ENCODE results near the gene RSPO3. TPM values are rescaled to one million over a fixed set of nuclear protein-coding genes. Genes with fewer than 3 reads are reported as not detected.

Gene RSPO3
- total RNA-seq, 4 donors from 2014 or later, result 1.8 to 13.9 (median 3.4) TPM

- Histone ChIP-seq H3K4me3 (replicated peaks in 1 of 3) (no peak overlapping the region), H3K27me3 (no peaks in the 10 kb centered on the region), H3K27ac (no peak overlapping the region), H3K9me3 (no peaks in the 10 kb centered on the region), H3K36me3 (no peaks in the 10 kb centered on the region), H3K4me1 (peaks cover 0 to 7% of the 10 kb centered on the region in 2 donors)
- WGBS, 2 donors, result 83 to 89% methylated on average over 2 of the region's 2 CpGs
- intact Hi-C loops (cut with DNase I), result no loop called here
- no peak for TF ChIP-seq POLR2A (IDR thresholded peaks at IDR 0.05)
- TF ChIP-seq CTCF (IDR thresholded peaks at IDR 0.05), result no peak
- no peak for DNase-seq
Measured at GRCh38 chr6:127147534-127147933, 29.1 kb downstream of the RSPO3 start.

GRCh38 chr6:127148511-127148910 is 30.0 kb downstream of the RSPO3 start:
- Histone ChIP-seq H3K4me3 (replicated peaks in 1 of 3) (no peak overlapping the region), H3K36me3 (no peaks in the 10 kb centered on the region), H3K27me3 (no peaks in the 10 kb centered on the region), H3K27ac (no peak overlapping the region), H3K9me3 (no peaks in the 10 kb centered on the region), H3K4me1 (peaks cover 0 to 7% of the 10 kb centered on the region in 2 donors)
- TF ChIP-seq CTCF (IDR thresholded peaks at IDR 0.05) (no peak), POLR2A (IDR thresholded peaks at IDR 0.05) (no peak)
- DNase-seq, result no peak
- intact Hi-C loops (cut with DNase I), result no loop called here
- WGBS, 2 donors, result 41 to 50% methylated on average over 3 of the region's 3 CpGs

- DNase-seq, result no peak
- TF ChIP-seq CTCF (IDR thresholded peaks at IDR 0.05), result no peak
- WGBS, 2 donors, result 92 to 94% methylated on average over 3 of the region's 3 CpGs
- no peaks in the 10 kb centered on the region for H3K36me3 ChIP-seq
- intact Hi-C loops (cut with DNase I), result no loop called here
- no peak overlapping the region for H3K27ac ChIP-seq
- H3K27me3 ChIP-seq, result no peaks in the 10 kb centered on the region
- H3K9me3 ChIP-seq, result no peaks in the 10 kb centered on the region
- H3K4me1 ChIP-seq, result no peaks in the 10 kb centered on the region
- H3K4me3 ChIP-seq (replicated peaks in 1 of 3), result no peak overlapping the region
Measured at GRCh38 chr6:127154509-127154908, 36.0 kb downstream of the RSPO3 start.

- no peaks in the 10 kb centered on the region for H3K4me1 ChIP-seq
- intact Hi-C loops (cut with DNase I), result no loop called here
- TF ChIP-seq CTCF (IDR thresholded peaks at IDR 0.05) (no peak), POLR2A (IDR thresholded peaks at IDR 0.05) (no peak)
- no peaks in the 10 kb centered on the region for H3K36me3 ChIP-seq
- no peaks in the 10 kb centered on the region for H3K9me3 ChIP-seq
- DNase-seq, result no peak
- H3K4me3 ChIP-seq (replicated peaks in 1 of 3), result no peak overlapping the region
- no peaks in the 10 kb centered on the region for H3K27me3 ChIP-seq
- H3K27ac ChIP-seq, result no peak overlapping the region
- 96 to 100% methylated on average over 1 of the region's 1 CpG for WGBS, 2 donors
Measured at GRCh38 chr6:127160484-127160883, 42.0 kb downstream of the RSPO3 start.

- 54% methylated on average over 3 of the region's 3 CpGs for WGBS, 2 donors
- no peak for TF ChIP-seq CTCF (IDR thresholded peaks at IDR 0.05)
- no peak for TF ChIP-seq POLR2A (IDR thresholded peaks at IDR 0.05)
Measured at GRCh38 chr6:127162836-127163235, 44.4 kb downstream of the RSPO3 start.

More at GRCh38 chr6:127162836-127163235, 44.4 kb downstream of the RSPO3 start:
- Histone ChIP-seq H3K36me3 (no peaks in the 10 kb centered on the region), H3K4me3 (replicated peaks in 1 of 3) (no peak overlapping the region), H3K9me3 (no peaks in the 10 kb centered on the region), H3K27ac (no peak overlapping the region), H3K4me1 (no peaks in the 10 kb centered on the region), H3K27me3 (no peaks in the 10 kb centered on the region)
- intact Hi-C loops (cut with DNase I), result no loop called here
- DNase-seq, result no peak

Measured in thyroid gland (tissue), 4 donors.